ENCODE results near the gene PTRHD1.

PTRHD1 gene

DNA sequence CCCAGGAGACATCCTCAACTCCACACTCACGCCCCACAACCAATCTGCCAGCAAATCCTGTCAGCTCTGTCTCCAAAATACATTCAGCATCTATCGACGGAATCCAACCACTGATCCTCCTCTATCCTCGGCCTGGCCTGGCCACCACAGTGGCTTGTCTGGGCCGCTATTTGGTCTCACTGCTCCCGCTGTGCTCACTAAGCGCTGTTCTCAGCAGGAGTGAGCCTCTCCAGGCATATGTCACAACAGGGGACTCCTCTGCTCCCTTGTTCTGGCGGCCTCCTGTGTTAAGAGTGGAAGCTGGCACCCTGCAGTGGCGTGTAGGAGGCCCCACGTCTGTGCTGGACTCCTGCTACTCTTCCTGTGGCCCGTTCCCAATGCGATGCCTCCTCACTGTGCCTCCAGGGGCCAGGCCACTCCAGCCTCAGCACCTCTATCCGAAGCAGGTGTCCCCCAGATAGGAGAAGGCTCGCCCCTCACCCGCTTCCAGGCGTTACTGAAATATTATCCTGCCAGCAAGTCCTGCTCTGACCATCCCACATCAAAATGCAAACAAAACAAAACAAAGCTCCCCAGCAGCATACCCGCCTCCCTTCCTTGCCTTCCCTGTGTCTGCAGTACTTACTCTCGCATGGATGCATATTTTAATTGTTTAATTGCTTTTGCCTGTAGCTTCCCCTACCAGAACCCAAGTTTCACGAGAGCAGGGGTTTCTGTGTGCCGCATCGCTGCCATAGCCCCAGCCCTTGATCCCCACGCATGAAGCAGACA, 39.9 kb upstream of the PTRHD1 start:
- no peak overlapping the region for H3K4me3 ChIP-seq (ENCODE audit: control insufficient read depth, low read depth, low read length)
- no peak for DNase-seq (ENCODE audit: low read depth)
- TF ChIP-seq, protein P1, sequence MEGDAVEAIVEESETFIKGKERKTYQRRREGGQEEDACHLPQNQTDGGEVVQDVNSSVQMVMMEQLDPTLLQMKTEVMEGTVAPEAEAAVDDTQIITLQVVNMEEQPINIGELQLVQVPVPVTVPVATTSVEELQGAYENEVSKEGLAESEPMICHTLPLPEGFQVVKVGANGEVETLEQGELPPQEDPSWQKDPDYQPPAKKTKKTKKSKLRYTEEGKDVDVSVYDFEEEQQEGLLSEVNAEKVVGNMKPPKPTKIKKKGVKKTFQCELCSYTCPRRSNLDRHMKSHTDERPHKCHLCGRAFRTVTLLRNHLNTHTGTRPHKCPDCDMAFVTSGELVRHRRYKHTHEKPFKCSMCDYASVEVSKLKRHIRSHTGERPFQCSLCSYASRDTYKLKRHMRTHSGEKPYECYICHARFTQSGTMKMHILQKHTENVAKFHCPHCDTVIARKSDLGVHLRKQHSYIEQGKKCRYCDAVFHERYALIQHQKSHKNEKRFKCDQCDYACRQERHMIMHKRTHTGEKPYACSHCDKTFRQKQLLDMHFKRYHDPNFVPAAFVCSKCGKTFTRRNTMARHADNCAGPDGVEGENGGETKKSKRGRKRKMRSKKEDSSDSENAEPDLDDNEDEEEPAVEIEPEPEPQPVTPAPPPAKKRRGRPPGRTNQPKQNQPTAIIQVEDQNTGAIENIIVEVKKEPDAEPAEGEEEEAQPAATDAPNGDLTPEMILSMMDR (IDR thresholded peaks at IDR 0.05; ENCODE audit: control insufficient read depth, insufficient read depth, low read depth, low read length, missing control alignments): no peak

DNA sequence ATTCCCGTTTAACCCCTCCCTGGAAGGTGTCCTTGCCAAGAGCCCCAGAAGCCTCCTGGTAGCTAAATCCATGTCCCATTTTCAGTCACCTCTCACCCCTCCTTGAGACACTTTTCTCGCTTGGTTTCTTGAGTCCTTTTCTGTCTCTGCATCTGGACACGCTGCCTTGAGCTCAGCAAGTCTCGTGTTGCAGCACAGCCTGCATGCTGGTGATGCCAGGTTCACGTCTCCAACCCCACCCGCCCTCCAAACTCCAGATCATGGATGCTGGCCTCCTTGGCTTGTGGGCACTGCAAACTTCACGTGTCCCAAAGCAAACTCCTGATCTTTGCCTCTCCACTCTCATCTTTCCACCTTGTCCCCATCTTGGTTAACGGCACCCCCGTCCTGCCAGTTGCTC, 39.3 kb upstream of the PTRHD1 start:
- no peak for DNase-seq (ENCODE audit: low read depth)

DNA sequence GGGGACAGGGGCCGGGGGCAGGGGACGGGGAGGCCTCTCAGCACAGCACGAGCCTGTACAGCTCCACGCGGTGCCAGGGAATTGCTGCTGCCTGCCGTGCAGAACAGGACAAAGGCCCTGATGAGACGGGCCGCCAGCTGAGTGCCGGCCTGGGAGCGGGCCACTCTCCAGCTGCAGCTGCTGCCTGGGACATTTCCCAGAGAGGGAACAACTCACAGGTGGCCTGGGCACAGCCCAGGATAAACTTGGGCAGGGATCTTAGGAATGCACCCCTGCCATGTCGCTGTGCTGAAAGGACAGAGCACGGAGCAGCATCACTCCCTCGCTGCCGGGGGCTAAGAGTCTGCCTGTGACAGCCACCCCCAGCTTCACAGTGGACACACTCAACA, 38.9 kb upstream of the PTRHD1 start:
- no peak for DNase-seq (ENCODE audit: low read depth)
- H3K4me3 ChIP-seq (ENCODE audit: control insufficient read depth, low read depth, low read length): no peak overlapping the region
- TF ChIP-seq, protein P1 (IDR thresholded peaks at IDR 0.05; ENCODE audit: control insufficient read depth, insufficient read depth, low read depth, low read length, missing control alignments): no peak

More for the DNA sequence above, 39.3 kb upstream of the PTRHD1 start:
- TF ChIP-seq, protein P1 (IDR thresholded peaks at IDR 0.05; ENCODE audit: control insufficient read depth, insufficient read depth, low read depth, low read length, missing control alignments): no peak
- no peak overlapping the region for H3K4me3 ChIP-seq (ENCODE audit: control insufficient read depth, low read depth, low read length)

DNA sequence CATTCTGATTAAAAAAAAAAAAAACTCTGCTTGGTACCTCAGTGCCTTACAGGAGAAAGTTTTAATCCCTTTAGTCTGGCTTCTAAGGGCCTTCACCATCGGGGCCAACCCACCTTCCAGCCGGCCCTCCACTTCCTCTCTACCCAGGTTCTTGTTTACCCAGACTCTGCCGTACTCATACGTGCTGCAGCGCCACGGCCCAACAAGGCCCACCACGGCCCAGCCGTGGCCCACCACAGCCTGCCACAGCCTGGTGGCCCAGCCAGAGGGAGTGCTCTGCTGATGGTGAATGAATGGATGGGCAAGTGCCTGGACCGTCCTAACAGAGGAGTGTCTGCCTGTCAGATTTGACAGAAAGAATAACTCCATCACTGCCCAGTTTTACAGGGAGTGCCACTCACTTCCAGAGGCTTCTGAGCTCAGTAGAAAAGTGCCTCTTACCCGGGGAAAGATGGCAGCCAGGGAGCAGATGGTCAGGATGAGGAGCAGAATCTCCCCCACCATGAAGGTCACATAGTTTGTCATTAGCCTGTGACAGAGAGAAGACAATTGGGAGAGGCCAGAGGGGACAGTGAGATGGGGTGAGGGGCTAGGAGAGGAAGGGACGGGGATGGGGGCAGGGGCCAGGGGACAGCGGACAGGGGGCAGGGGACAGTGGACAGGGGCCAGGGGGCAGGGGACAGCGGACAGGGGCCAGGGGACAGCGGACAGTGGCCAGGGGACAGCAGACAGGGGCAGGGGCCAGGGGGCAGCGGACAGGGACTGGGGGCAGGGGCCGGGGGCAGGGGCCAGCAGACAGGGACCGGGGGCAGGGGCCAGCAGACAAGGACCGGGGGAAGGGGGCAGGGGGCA, 38.3 kb upstream of the PTRHD1 start:
- no peak for DNase-seq (ENCODE audit: low read depth)
- TF ChIP-seq, protein P1 (IDR thresholded peaks at IDR 0.05; ENCODE audit: control insufficient read depth, insufficient read depth, low read depth, low read length, missing control alignments): no peak

DNA sequence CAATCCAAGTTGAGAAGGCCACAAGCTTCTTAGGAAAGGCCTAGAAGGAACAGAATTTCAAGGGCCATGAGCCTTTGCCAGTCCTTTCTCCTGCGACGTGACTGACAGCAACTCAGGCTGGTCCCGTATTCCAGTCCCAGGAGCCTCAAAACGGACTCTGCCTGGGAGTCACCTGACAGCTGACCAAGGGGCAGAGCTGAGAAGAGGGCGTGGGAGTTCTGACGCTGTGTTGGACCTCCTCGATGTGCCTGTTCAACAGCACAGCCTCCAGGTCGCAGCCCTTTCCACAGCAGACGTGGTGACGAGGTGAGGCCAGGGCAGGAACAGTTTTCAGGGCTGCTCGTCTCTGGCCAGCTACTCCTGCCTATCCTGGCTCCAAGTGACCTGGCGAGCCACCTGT, 37.6 kb upstream of the PTRHD1 start:
- TF ChIP-seq, protein P1 (IDR thresholded peaks at IDR 0.05; ENCODE audit: control insufficient read depth, insufficient read depth, low read depth, low read length, missing control alignments): no peak
- no peak for DNase-seq (ENCODE audit: low read depth)

More for the DNA sequence above, 38.3 kb upstream of the PTRHD1 start:
- H3K4me3 ChIP-seq (ENCODE audit: control insufficient read depth, low read depth, low read length): no peak overlapping the region

DNA sequence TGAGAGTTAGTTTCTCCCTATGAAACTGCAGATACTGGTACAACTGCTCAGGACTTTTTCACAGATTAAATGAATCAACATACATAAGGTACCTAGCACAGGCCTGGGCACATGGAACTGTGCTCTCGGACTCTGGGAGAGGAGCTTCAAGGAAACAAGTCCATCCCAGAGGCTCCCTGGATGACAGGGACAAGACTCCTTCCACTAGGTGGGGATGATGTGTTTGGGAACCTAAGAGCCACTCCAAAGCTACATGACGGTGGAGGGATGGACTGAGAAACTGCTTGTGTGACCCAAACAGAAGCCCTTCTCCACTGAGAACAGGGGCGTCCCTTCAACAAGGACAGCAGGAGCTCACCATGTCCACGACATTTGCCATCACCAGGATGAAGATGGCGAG, 37.2 kb upstream of the PTRHD1 start:
- TF ChIP-seq, protein P1 (IDR thresholded peaks at IDR 0.05; ENCODE audit: control insufficient read depth, insufficient read depth, low read depth, low read length, missing control alignments): no peak
- DNase-seq (ENCODE audit: low read depth): no peak
- no peak overlapping the region for H3K4me3 ChIP-seq (ENCODE audit: control insufficient read depth, low read depth, low read length)

More for the DNA sequence above, 37.6 kb upstream of the PTRHD1 start:
- no peak overlapping the region for H3K4me3 ChIP-seq (ENCODE audit: control insufficient read depth, low read depth, low read length)

All from AG09309 (cell line).